ENCODE measurements around the gene ABCA4.

- no peak for TF ChIP-seq CTCF (IDR thresholded peaks at IDR 0.05; ENCODE audit: poor library complexity)
- no peak for TF ChIP-seq EZH2 (IDR thresholded peaks at IDR 0.05; ENCODE audit: borderline replicate concordance)
- no peak for TF ChIP-seq EZH2phosphoT487 (IDR thresholded peaks at IDR 0.05; ENCODE audit: low read depth, severe bottlenecking, unreplicated experiment)
Observed at GRCh38 chr1:94098585-94099111, 22.3 kb downstream of the ABCA4 start.
